HL-60 (cell line): ENCODE data around the gene STAB2.

Experiments
- DNase-seq, 2 experiments: peaks; one replicate each; pipeline ENCODE4 v3.0.0-alpha.2; 2010 to 2020; ENCODE audit warnings: low read depth in 1 of 2, low spot score in 1 of 2
- H3K27ac ChIP-seq: fragments of 250-450 bp; sonication (Bioruptor Pico); replicated peaks from 2 replicates; pipeline ENCODE4 v1.5.1; 2020; ENCODE audit warnings: mild to moderate bottlenecking, moderate library complexity
- H3K27me3 ChIP-seq: fragments of 250-450 bp; sonication (Bioruptor Pico); 2 replicates; pipeline ENCODE4 v1.5.1; 2021; ENCODE audit warnings: mild to moderate bottlenecking, moderate library complexity; ENCODE audit not compliant: insufficient read depth, poor library complexity, severe bottlenecking
- H3K4me3 ChIP-seq: replicated peaks from 2 replicates; pipeline ENCODE4 v1.5.1; 2011; ENCODE audit warnings: mild to moderate bottlenecking, control low read depth, low read length; ENCODE audit not compliant: insufficient read depth
- CTCF ChIP-seq: IDR thresholded peaks from one replicate; pipeline ENCODE4 v1.5.1; 2011; ENCODE audit warnings: low read length, control low read depth, inconsistent platforms; ENCODE audit not compliant: insufficient read depth
- GABPA ChIP-seq: IDR thresholded peaks from 2 replicates; pipeline ENCODE4 v1.6.1; 2012; ENCODE audit warnings: low read depth
- POLR2AphosphoS5 ChIP-seq: IDR thresholded peaks from 2 replicates; pipeline ENCODE4 v1.6.1; 2012; ENCODE audit warnings: low read depth
- REST ChIP-seq: IDR thresholded peaks from 2 replicates; pipeline ENCODE4 v1.6.1; 2012; ENCODE audit warnings: low read depth; ENCODE audit not compliant: insufficient replicate concordance
- SPI1 ChIP-seq: IDR thresholded peaks from 2 replicates; pipeline ENCODE4 v1.6.1; 2012; ENCODE audit warnings: low read depth, mild to moderate bottlenecking, borderline replicate concordance

The STAB2 gene

GRCh38 chr12:103803847-103804246 is 216.8 kb downstream of the STAB2 start:
- no peak for DNase-seq
- TF ChIP-seq REST (no peak), POLR2AphosphoS5 (no peak), CTCF (no peak), SPI1 (no peak), GABPA (no peak)
- no peak overlapping the region for H3K27ac ChIP-seq
- no peaks in the 10 kb centered on the region for H3K27me3 ChIP-seq
- no peak overlapping the region for H3K4me3 ChIP-seq

- no peaks in the 10 kb centered on the region for H3K27me3 ChIP-seq
- TF ChIP-seq GABPA (no peak), CTCF (no peak), REST (no peak), SPI1 (no peak), POLR2AphosphoS5 (no peak)
- no peak overlapping the region for H3K4me3 ChIP-seq
- no peak for DNase-seq
- peak overlapping the region; percentile 52 for H3K27ac ChIP-seq
These were observed 218.7 kb downstream of the STAB2 start for GRCh38 chr12:103805655-103806360.

GRCh38 chr12:103806803-103807202 is 219.7 kb downstream of the STAB2 start:
- peak in 1 of 2 experiments; percentile 68 for DNase-seq
- no peak overlapping the region for H3K4me3 ChIP-seq
- no peak for TF ChIP-seq POLR2AphosphoS5
- TF ChIP-seq SPI1: peak; percentile 84
- no peaks in the 10 kb centered on the region for H3K27me3 ChIP-seq
- H3K27ac ChIP-seq: peak overlapping the region; percentile 52

- H3K4me3 ChIP-seq: no peak overlapping the region
- TF ChIP-seq SPI1: no peak
- no peak for TF ChIP-seq GABPA
- TF ChIP-seq POLR2AphosphoS5: no peak
- TF ChIP-seq CTCF: no peak
- no peak for TF ChIP-seq REST
- H3K27me3 ChIP-seq: no peaks in the 10 kb centered on the region
- DNase-seq: no peak
- peak overlapping the region; percentile 52 for H3K27ac ChIP-seq
These were observed 220.6 kb downstream of the STAB2 start for GRCh38 chr12:103807561-103808238.
